GM18505 (cell line): ENCODE data around the gene USP40.

ENCODE experiments used
- ATAC-seq: cut with Tn5 transposase; IDR thresholded peaks from one replicate; pipeline ENCODE4 v1.9.1; 2021; ENCODE audit not compliant: unreplicated experiment
- POLR2A ChIP-seq: IDR thresholded peaks from 4 replicates; pipeline ENCODE4 v1.6.1; 2011; ENCODE audit warnings: borderline replicate concordance; ENCODE audit not compliant: insufficient read depth, insufficient read length; ENCODE audit errors: extremely low read depth

The USP40 gene

GRCh38 chr2:233430651-233431050 is 135.9 kb downstream of the USP40 start:
- ATAC-seq: no peak
- TF ChIP-seq POLR2A: no peak

GRCh38 chr2:233430081-233430480 is 136.5 kb downstream of the USP40 start:
- ATAC-seq: no peak
- TF ChIP-seq POLR2A: no peak

- ATAC-seq: no peak
Observed at GRCh38 chr2:233429175-233429897, 137.2 kb downstream of the USP40 start.

DNA sequence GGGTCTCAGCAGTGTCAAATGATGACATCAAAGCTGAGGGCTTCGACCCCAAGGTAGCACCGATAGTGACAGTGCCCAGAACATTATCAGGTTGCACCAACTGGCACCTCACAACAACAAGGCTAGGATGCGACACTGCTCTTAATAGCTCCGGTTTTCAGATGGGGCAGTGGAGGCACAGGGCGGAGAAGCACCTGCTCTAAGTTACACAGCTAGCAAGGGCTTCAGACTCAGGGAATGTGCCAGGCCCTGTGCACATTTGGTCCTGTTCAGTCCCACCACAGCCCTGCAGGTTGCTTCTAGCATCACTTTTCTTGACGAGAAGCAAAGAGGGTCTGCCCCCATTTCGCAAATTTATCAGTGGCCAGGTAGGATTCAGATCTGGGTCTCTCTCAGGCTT is 138.1 kb downstream of the USP40 start:
- no peak for TF ChIP-seq POLR2A
- ATAC-seq: no peak

More at GRCh38 chr2:233429175-233429897, 137.2 kb downstream of the USP40 start:
- TF ChIP-seq POLR2A: no peak

GRCh38 chr2:233428008-233428407 is 138.6 kb downstream of the USP40 start:
- ATAC-seq: no peak
- no peak for TF ChIP-seq POLR2A

- TF ChIP-seq POLR2A: no peak
- no peak for ATAC-seq
Observed at GRCh38 chr2:233426619-233427342, 139.8 kb downstream of the USP40 start.
